T-helper 1 cell (primary cell): Measurements from ENCODE around the gene PJA2.
"Not testable (repeated sequence)": the region's sequence is repeated elsewhere in the genome, so short reads cannot be mapped to it uniquely, and the experiment has no call there.

ENCODE experiments used
- DNase-seq, 5 donors: peaks; one replicate each; pipeline ENCODE4 v3.0.0-alpha.2; 2012 to 2020
- total RNA-seq, 4 donors: gene quantifications; one replicate each; lab custom pipeline; 2026; lab: John Stamatoyannopoulos, UW

The PJA2 gene, protein sequence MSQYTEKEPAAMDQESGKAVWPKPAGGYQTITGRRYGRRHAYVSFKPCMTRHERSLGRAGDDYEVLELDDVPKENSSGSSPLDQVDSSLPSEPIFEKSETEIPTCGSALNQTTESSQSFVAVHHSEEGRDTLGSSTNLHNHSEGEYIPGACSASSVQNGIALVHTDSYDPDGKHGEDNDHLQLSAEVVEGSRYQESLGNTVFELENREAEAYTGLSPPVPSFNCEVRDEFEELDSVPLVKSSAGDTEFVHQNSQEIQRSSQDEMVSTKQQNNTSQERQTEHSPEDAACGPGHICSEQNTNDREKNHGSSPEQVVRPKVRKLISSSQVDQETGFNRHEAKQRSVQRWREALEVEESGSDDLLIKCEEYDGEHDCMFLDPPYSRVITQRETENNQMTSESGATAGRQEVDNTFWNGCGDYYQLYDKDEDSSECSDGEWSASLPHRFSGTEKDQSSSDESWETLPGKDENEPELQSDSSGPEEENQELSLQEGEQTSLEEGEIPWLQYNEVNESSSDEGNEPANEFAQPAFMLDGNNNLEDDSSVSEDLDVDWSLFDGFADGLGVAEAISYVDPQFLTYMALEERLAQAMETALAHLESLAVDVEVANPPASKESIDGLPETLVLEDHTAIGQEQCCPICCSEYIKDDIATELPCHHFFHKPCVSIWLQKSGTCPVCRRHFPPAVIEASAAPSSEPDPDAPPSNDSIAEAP
- total RNA-seq = 162 to 184 (median 178) reads per million in 4 donors

DNA sequence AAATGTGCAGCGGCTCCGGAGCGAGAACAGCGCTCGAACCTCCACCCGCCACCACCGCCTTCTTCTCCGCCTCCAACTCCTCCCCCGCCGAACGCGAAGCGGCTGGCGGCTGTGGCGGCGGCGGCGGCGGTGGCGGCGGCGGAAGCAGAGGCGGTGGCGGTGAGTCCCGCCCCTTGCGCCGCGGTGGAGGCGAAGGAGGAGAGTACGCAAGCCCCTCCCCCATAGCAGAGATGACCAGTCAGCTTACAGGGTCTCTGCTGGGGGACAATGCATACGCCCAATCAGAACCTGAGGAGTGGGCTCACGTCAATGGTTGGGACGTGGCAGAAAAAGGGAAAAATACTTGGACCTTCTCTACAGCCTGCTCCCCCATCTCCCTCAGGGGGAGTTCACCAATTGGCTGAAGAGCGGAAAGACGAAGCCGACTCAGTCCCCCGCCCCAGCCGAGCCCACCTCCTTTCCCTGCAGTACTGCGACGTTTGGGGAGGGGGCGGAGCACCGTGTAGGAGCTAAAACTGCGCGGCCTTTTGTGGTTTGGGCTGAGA is at the start of gene PJA2:
Gene PJA2, minus strand, starts transcription at position 131 of the 545 bp plus-strand sequence. CDS start 26,541 bp downstream, outside the sequence.
- DNase-seq = peak; percentile 93 to 99 (median 95)

DNA sequence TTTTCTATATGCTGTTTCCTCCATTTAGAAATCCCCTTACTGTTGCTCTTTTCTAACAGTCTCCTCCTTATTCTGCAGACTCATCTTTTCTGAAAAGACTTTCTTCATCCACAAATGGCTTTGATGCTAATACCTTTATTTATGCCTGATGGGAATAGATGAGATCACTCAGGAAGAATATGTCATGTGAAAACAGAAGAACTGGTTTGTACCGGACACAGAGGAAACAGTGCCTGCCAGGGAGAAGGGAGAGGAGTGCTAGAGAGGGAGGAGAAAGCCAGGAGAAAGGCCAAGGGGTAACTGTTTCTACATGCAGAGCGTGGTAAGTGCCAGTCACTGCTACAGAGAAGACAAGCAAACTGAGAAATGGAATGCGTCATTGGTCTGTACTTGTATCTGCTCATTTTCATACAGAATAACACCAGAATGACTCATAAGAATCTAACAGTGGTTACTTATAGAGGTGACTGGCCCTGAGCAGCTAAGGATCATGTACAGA is 45.9 kb upstream of the PJA2 start:
- DNase-seq = peak in 1 of 5 donors; percentile 17

DNA sequence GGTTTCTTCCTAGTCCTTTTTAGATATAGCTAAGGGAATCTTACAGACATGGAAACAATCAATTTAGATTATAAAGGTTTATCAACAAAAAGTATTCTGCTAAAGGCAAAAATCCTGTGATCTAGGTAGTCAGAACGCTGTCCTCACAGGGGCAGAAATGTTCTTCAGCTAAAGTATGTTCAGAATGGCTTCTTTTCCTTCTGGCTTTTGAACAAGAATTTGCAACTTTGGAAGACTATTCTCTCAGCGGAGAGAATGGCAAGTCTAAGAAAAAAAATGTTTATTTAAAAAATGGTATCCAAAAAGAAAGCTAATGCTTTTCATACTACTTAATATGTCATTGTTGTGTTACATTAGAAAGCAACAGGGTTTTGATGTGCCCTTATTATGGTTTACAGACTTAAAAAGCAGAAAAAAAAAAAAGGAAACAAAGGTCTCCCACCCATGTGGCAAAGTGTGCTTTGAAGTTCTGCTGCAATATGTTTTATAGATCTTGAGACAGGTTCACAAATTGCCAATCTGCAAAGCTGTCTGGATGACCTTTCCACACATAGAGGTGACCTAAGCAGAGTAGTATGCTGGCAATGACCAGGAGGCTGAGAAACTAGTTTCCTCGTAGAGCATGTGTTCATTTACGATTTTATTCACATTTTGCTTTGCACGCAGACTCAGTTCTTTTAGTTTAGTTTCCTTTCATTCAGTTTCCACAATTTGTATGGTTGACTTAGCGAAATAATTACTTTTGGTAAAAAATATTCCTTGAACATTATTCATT is 45.1 kb upstream of the PJA2 start:
- DNase-seq = no peak

DNA sequence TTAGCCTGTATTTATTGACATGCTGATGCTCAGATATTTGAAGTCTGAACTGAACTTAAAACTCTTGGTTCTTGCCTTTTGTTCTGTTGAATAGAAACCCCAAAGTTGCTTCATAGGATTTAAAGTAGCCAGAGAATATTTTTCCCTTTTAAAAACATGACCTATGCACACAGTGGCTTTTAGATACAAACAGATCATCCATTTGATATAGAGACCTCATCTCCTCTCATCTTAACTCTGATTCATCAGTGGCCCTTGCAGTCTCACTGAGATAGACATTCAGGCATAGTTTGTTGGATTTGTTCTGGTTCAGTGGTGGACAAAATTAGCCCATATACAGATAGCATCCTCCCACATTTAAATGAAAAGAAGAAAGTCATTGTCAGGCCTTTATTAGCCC is 43.5 kb upstream of the PJA2 start:
- DNase-seq = no peak

DNA sequence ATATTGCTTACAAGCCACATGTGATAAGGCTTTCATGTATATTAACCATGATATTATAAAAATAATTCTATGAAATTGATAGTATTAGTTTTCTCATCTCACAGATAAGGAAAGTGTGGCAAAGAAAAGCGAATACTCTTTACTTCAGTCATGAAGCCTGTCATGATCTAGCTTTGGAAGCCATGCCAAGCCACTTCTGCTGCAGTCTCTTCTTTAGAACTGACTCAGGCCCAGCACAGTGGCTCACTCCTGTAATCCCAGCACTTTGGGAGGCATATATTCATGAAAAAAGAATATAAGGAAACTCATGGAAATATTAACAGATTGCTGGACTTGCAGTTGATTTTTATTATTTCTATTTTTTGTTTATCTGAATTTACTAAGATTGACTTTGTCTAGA is 42.9 kb upstream of the PJA2 start:
- no peak for DNase-seq

DNA sequence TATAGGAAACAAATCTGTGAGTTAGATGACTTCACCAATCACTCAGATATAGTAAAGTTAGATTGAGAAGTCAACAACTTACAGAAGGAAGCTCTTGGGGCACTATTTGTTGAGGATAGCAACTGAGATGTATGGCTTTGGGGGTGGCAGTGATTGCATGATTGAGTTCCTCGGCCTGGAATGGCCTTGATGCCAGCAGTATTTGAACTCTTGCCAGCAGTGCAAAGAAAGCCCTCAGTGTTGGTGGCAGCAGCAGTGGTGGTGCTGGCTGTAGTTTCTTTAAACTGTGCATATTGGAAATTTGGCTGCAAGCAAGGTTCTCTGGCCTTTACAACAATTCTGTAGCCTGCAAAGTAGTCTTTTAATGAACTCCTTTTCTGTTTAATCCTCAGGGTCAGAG is 41.4 kb upstream of the PJA2 start:
- DNase-seq = no peak

DNA sequence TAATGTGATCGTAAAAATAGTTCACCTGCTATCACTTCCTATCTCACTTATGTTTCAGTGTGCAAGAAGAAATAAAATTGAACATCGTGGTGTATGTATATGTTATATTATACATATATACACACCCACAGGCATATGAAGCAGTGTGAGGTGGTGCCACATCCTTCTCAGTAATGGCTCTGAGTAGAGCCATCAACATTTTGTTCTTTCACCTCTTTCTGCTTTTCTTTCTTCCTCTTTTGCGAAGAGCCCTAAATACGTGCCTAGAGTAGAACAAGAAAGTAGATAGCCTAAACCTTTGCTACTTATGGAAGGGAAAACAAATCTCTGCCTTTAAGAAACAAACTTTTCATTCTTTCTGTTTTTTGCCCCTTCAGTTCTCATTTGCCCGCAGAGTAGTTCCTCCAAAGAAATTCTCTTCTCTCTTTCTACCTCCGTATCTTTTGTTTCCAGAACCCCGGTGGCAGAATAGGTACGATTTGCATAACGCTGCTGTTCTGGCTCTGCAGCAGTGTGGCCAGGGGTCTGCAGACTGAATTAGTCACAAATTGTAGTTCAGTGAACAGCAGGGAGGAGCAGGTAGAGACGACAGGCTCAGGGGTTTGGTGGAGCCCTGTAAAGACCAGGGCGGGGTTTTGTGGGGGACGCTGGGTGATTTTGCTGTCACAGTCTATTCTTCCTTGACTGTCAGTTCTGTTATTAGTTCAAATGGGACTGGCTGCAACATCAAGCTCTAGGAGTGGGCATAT is 40.5 kb upstream of the PJA2 start:
- no peak for DNase-seq

DNA sequence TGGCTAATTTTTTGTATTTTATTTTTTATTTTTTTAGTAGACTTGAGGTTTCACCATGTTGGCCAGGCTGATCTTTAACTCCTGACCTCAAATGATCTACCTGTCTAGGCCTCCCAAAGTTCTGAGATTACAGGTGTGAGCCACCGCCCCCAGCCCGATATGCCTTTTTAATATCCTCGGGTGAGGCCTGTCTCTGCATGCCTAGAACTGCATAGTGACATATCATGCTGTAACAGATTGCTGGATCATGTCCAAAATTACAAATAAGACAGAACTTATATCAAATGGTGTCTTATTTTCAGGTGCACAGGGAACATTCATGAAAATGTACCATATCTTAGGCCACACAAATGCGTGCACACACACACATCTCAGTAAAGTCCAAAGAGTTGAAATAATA is 39.1 kb upstream of the PJA2 start:
- DNase-seq = no peak

DNA sequence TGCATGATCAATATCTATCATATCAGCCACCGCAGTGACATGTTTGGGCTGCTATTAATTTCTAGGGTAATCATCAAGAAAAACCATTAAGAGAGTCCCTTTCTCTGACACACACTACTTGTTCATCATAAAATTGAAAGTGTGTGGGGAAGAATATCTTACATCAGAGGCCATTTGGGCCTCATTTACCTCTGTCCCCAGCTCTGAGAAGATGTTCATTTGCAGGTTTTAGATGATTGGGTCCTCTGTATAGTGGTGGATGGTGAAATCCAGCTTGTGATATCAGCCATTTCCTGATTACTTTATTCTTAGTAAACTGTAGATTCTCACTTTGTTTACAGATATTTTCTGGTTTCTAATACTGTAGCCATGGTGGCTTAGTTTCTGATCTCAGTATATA is 29.8 kb upstream of the PJA2 start:
- DNase-seq = no peak

DNA sequence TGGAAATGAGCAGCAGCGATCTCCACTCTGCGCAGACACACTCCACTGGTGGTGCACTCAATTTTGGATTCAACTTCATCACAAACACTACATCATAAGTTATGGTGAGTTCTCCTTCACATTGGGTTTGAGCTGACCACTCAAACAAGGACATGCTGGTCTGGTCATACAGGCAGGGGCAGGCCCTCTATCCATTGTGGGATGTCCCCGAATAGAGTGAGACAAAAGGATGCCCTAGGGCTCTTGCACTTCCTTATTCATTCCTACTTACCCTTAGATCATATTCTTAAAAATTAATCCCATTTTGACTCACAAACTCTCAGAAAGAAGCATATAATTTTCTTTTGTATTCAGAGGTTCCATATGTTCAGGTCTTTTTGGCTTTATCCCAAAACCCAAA is 16.3 kb upstream of the PJA2 start:
- no peak for DNase-seq

DNA sequence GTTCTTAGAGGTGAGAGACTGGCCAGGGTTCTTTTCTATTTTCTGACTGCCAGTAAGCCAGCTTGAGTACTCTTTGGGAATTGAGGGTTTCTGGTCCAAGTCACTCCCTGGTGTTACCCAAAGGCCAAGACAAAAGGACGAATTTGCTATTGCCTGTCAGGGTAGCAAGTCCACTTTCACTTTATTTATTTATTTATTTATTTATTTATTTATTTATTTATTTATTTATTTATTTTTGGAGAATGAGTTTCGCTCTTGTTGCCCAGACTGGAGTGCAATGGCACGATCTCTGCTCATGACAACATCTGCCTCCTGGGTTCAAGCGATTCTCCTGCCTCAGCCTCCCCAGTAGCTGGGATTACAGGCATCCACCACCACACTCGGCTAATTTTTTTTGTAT is 15.7 kb upstream of the PJA2 start:
- DNase-seq = not testable (repeated sequence)

DNA sequence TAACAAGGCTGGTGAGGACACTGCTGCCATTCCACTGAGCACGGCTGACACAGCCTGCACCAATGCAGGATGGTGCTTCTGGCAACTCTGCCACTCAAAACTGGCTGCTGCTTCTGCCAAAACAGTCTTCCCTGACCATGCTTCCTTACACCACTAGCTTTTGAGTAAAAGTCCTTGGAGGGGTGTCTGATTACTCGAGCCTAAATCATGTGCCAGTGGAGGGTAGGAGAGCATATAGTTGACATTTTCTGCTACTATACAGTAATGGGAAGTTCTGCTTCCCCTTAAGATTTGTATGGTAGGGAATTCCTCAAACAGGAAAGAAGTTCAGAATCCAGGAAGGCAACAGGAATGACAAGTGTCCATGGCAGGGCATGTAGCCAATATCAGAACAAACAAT is 12.2 kb upstream of the PJA2 start:
- no peak for DNase-seq

DNA sequence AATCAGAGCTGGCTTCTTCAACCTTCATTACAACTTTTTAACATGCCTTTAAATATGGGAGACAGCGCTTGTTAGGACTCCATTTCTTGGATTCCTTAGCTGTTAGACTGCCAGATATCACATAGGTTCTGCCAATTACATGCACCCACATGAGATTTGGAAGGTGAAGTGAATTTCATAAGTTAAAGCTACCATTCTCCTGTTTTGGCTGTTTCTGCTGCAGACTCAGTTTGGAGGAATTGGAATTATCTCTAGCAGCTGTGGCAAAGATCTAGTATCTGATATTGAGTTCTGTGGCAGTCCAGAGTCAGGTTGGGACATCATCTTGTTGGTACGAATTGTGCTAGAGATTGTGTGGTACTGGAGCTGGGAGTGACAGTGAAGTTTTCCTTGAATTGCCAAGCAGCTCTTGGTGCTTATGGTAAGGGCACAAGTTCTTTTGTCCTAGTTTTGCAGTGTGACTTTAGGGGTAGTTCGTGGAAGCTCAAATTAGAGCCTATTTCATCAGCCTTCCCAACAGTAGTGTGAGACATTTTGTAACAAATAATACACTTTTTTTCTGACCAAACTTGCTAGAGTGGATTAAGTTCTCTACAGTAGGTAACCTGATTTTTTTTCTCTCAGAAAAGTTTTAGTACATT is 9.1 kb upstream of the PJA2 start:
- DNase-seq = no peak

DNA sequence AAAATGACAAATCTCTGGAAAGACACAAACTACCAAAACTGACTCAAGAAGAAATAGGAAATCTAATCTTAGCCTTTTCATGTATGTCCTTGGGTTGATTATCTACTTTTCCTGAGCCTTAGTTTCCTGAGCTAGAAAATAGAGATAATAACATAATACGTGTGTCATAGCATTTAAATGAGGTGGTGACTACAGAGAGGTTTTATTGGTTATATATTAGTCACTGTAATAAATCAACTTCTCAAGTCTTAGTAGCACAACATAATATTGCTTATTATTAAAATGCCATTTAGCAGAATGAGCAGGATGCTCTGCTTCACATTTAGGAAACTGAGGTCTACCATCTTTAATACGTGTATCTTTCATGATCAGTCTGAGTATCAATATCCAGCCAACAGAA is 7.1 kb upstream of the PJA2 start:
- no peak for DNase-seq

DNA sequence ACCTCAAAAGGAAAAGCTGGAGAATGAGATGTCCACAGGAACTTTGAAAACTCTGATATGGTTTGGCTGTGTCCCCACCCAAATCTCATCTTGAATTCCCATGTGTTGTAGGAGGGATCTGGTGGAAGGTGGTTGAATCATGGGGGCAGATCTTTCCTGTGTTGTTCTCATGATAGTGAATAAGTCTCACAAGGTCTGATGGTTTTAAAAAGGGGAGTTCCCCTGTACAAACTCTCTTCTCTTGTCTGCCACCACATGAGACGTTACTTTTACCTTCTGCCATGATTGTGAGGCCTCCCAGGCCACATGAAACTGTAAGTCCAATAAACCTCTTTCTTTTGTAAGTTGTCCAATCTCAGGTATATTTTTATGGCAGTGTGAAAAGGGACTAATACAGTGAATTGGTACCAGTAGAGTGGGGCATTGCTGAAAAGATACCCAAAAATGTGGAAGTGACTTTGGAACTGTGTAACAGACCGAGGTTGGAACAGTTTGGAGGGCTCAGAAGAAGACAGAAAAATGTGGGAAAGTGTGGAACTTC is 4.2 kb upstream of the PJA2 start:
- not testable (repeated sequence) for DNase-seq

DNA sequence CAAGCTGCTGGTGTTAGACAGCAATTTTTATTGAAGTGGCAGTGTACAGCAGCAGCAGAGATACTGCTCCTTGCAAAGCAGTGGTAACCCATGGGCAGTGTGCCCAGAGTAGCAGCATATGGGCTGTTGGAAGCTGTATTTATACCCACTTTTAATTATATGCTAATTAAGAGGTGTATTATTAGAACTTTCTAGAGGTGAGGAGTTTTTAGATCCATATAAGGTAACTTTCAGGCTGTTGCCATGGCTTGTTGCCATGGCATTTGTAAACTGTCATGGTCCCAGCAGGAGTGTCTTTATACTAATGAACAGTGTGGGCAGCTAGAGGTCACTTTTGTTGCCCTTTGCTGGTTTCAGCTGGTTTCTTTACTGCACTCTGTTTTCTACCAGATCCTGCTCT is 3.7 kb upstream of the PJA2 start:
- no peak for DNase-seq

DNA sequence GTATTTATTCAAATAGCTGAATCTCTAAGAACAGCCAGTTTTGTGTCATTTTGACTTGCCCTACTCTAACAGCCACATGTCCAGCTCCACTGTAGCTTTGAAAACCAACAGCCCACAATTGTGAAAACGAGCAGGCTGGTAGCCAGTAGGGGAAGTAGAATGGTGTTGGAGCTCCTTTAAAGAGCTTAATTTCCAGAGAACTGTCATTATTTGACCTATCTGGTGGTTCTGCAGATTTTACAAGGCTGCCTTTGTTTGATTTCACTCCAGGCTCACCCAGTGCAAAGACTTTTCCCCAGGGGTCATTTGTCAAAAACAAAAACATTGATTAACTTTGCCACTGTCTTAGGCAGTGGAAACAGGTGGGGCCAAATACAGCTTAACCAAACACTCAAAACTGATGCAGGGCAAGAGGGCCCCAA is 3.2 kb upstream of the PJA2 start:
- DNase-seq = no peak

DNA sequence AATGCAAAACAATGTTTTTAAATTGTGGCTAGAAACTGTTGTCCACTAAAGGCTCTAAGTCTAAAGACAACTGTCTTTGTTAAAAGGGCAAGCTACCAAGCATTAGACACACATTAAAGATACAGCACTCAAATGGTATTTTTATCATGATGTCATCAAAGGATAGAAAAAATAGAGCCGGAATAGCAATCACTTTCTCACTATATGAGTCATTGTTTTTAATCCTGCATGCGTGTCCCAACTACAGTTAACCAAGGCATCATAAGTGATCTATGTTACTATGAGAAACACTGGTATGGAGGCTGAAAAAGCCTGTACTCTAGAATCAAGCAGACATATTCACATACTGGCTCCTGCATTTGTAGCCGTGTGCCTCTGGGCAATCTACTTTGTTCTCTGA is 1.9 kb upstream of the PJA2 start:
- DNase-seq = peak in 1 of 5 donors; percentile 41

DNA sequence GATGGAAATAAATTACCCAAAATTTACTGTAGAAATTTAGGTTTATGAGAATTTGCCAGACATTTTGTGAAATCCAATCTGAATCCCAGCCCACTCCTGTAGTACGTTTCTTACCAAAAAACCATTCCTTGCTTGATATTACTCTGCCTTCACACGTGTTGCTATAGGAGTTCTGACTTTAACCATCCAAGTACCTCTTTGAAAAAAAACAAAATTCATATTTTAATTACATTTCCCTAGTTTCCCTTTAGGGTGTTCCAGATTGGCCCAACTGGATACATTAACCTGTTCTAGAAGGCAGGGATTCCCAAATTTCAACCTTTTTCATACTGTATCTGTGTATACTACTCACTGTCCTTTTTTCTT is 1.4 kb upstream of the PJA2 start:
- no peak for DNase-seq

DNA sequence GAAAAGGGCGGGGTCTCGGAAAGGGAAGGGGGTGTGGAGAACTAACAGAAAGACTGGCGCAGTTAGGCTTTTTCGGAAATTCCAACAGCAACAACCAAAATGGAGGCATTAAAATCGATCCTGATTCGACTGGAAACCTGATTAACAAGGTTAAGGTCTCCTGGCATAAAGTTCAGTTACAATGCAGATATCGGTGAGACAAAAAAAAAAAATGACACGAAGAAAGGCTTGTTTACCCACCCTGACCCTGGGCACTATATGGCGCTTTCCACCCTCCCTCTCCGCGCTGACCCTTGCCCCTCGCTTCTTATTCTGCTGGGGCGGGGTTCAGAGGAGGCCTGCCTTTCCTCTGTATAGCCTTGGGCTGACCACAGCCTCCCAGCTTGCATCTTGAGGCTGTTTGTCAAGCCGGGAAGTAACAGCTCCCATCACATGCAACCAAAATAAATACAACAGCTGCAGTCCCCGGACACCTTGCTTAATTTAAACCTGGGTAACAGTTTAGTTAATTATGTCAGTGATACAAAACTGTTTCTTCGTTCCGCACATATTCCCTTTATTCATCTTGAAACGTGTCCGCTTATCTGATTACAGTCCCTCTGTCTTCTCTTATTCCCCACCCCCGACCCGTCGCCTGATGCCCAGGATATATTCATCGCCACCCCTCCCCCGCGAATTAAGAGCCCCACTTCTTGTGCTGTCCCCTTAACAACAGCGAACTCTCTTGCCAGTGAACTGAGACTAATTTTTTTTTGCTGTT is 795 bp upstream of the PJA2 start:
- peak in 3 of 5 donors; percentile 28 to 33 (median 30) for DNase-seq
